AG08396 (cell line): Measurements from ENCODE around the gene CPM.
"Not testable (repeated sequence)": the region's sequence is repeated elsewhere in the genome, so short reads cannot be mapped to it uniquely, and the experiment has no call there.

Experiments used
- DNase-seq: peaks from one replicate; pipeline ENCODE4 v3.0.0; 2012; ENCODE audit warnings: low spot score, mixed read lengths

Gene CPM

GRCh38 chr12:68825569-68826217, 107.3 kb downstream of the CPM start:
- no peak for DNase-seq

GRCh38 chr12:68824597-68825250, 108.2 kb downstream of the CPM start:
- DNase-seq, result no peak

- DNase-seq, result no peak
Observed at GRCh38 chr12:68824131-68824530, 108.8 kb downstream of the CPM start.

- DNase-seq, result no peak
Observed at GRCh38 chr12:68823696-68824095, 109.3 kb downstream of the CPM start.

- no peak for DNase-seq
Observed at GRCh38 chr12:68821357-68822188, 111.4 kb downstream of the CPM start.

- DNase-seq, result not testable (repeated sequence)
Observed at GRCh38 chr12:68819481-68819880, 113.5 kb downstream of the CPM start.

- DNase-seq, result no peak
Observed at GRCh38 chr12:68815928-68816800, 116.8 kb downstream of the CPM start.

GRCh38 chr12:68815232-68815927, 117.6 kb downstream of the CPM start:
- no peak for DNase-seq

- DNase-seq, result no peak
Observed at GRCh38 chr12:68814490-68815231, 118.3 kb downstream of the CPM start.

GRCh38 chr12:68813242-68813593, 119.8 kb downstream of the CPM start:
- no peak for DNase-seq

GRCh38 chr12:68812553-68813241, 120.3 kb downstream of the CPM start:
- no peak for DNase-seq

GRCh38 chr12:68811573-68811972, 121.4 kb downstream of the CPM start:
- DNase-seq, result not testable (repeated sequence)

- DNase-seq, result not testable (repeated sequence)
Observed at GRCh38 chr12:68810027-68810389, 123.0 kb downstream of the CPM start.

GRCh38 chr12:68809190-68810026, 123.6 kb downstream of the CPM start:
- DNase-seq, result no peak

GRCh38 chr12:68808388-68809189, 124.4 kb downstream of the CPM start:
- DNase-seq, result peak; percentile 88

GRCh38 chr12:68807576-68808387, 125.2 kb downstream of the CPM start, which contains the start of gene MDM2:
MDM2 (plus strand) TSS chr12:68808177; CDS start chr12:68808478, 301 bp downstream.
- DNase-seq, result peak; percentile 98

GRCh38 chr12:68807274-68807575, 125.7 kb downstream of the CPM start:
- not testable (repeated sequence) for DNase-seq
